Measurements from ENCODE around the gene TTC23L. TPM values are rescaled to one million over a fixed set of nuclear protein-coding genes. Genes with fewer than 3 reads are reported as not detected.

TTC23L gene, protein sequence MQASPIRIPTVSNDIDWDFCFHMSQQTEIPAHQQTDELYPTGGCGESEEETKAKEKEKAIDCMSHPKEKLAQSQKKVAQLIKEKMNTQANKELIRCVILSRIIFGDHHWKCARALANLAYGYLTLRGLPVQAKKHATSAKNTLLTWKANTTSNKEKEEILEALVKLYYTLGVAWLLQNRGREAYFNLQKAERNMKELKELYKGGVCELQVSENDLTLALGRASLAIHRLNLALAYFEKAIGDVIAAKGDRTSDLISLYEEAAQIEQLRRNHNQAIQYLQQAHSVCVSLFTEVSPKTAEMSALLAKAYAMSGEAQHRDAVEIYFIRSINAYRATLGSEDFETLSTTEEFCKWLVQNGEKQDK
- not detected for total RNA-seq

DNA sequence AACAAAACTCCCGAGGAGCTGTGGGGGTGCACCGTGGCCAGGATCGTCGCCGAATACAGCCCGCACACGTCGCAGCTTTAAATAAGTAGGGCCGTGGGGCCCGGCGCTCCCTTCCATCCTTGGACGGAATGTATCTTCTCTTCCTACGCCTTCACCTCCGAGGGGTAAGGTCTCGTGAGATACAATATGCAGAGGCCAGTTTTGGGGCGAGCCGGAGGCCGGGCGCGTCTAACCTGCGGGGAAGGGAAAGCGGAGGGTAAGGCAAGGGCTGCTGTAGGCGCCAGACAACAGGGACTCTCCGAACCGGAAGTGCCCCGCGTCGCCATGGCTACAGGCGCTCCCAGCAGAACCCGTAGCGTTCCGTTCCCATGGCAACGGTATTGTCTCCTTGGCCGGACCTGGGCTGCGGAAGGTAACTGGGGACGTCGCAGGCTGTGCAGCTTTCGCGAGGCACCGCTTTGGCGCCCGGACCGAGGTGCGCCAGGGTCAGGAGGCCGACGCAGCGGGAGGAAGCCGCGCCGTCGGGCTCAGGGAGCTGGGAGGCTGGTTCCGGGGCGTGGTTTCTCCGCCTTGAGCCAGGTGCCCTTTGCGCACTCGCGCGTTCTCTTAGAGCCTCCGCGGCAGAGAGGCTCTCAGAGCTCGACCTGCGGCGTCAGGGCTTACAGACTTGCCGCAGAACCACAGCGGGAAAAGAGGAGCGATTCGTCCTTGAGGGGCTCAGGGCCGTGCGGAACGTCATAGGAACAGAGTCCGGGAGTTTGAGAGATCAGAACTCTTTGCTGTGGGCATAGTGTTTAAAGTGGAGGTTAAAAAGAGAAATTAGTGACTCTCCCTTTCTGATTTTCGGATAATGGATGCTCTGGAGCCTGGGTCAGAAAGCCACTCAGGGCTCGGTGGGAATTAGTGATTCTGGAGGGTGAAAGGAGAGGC, at the start of gene TTC23L:
Gene TTC23L (plus strand): TSS at position 380 of the 930 bp plus-strand sequence. CDS start 1,508 bp downstream, outside the sequence.
- TF ChIP-seq POLR2A (IDR thresholded peaks at IDR 0.05), result no peak
- TF ChIP-seq, protein P1, sequence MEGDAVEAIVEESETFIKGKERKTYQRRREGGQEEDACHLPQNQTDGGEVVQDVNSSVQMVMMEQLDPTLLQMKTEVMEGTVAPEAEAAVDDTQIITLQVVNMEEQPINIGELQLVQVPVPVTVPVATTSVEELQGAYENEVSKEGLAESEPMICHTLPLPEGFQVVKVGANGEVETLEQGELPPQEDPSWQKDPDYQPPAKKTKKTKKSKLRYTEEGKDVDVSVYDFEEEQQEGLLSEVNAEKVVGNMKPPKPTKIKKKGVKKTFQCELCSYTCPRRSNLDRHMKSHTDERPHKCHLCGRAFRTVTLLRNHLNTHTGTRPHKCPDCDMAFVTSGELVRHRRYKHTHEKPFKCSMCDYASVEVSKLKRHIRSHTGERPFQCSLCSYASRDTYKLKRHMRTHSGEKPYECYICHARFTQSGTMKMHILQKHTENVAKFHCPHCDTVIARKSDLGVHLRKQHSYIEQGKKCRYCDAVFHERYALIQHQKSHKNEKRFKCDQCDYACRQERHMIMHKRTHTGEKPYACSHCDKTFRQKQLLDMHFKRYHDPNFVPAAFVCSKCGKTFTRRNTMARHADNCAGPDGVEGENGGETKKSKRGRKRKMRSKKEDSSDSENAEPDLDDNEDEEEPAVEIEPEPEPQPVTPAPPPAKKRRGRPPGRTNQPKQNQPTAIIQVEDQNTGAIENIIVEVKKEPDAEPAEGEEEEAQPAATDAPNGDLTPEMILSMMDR (IDR thresholded peaks at IDR 0.05 in 4 of 5, conservative IDR thresholded peaks at IDR 0.05 in 1 of 5), result no peak
- in situ Hi-C loops (cut with MboI; ENCODE audit: low sequenced_read_pairs in 4 of 4), result no loop called here
- ATAC-seq (peak; percentile 73 to 86), DNase-seq (peak; percentile 40 to 56)
- no peak within 1 kb of the TSS for H3K27ac ChIP-seq
- peak within 1 kb of the TSS; percentile 60 to 71 (median 71) for H3K4me3 ChIP-seq
- intact Hi-C loops (cut with DNase I; ENCODE audit: low total_unique reads), result loop anchor here (5.0 kb wide), 1 partner anchor 182 kb away; the partner anchor contains the start of gene RAI14
- no peaks in the 10 kb centered on the region for H3K36me3 ChIP-seq
- H3K4me1 ChIP-seq, result peaks cover 0 to 2% of the 10 kb centered on the region in 2 donors
- H3K9me3 ChIP-seq, result no peaks in the 10 kb centered on the region
- H3K27me3 ChIP-seq, result peaks cover 0 to 5% (median 0%) of the 10 kb centered on the region in 3 donors

DNA sequence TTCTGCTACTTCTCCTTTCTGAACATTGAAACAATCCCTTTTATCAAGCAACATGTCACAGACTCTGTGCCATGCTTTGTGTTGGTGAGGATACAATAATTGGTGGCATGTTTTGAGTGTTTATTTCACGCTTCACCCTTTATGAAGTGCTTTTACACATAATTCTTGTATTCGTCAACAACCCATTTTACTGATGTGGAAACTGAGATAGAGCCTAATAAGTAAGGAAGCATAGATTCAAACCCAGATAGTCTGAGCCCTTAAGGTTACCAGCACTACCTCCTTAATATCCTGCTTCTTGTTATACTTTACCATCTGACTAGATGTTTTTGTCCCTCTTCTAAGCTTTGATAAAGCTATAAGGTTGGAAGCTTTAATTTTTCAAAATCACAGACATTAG, 49.3 kb upstream of the TTC23L start:
- Histone ChIP-seq H3K4me3 (no peak overlapping the region), H3K27ac (no peak overlapping the region), H3K36me3 (no peaks in the 10 kb centered on the region), H3K4me1 (no peaks in the 10 kb centered on the region), H3K9me3 (no peaks in the 10 kb centered on the region), H3K27me3 (no peaks in the 10 kb centered on the region)
- DNase-seq (no peak), ATAC-seq (no peak)
- TF ChIP-seq POLR2A (IDR thresholded peaks at IDR 0.05), result no peak
- TF ChIP-seq, protein P1 (IDR thresholded peaks at IDR 0.05 in 4 of 5, conservative IDR thresholded peaks at IDR 0.05 in 1 of 5), result no peak
- in situ Hi-C loops (cut with MboI; ENCODE audit: low sequenced_read_pairs in 4 of 4) (no loop called here), intact Hi-C loops (cut with DNase I; ENCODE audit: low total_unique reads) (no loop called here)

DNA sequence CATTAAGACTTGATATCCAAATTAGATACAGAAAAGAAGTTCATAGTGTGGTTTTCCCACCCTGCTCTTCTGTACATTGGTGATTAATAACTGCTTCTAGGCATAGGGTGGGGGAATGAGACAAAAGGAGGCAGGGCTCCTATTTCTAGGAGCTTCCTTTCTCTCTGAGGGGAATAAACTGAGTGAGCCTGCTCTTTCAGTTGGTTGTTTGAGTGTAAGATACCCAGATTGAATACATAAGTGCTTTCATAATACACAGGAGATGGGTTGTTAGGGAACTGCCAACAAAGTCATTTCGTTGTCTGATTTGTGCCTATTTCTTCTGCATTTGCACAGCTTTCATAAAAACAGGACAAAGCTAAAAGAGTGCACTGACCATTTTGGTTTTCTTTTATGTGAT, 48.9 kb upstream of the TTC23L start:
- in situ Hi-C loops (cut with MboI; ENCODE audit: low sequenced_read_pairs in 4 of 4), result no loop called here
- no peak for DNase-seq
- H3K9me3 ChIP-seq, result no peaks in the 10 kb centered on the region
- H3K36me3 ChIP-seq, result no peaks in the 10 kb centered on the region
- TF ChIP-seq, protein P1 (IDR thresholded peaks at IDR 0.05 in 4 of 5, conservative IDR thresholded peaks at IDR 0.05 in 1 of 5), result no peak
- no peak for TF ChIP-seq POLR2A (IDR thresholded peaks at IDR 0.05)
- intact Hi-C loops (cut with DNase I; ENCODE audit: low total_unique reads), result no loop called here
- no peak for ATAC-seq
- no peak overlapping the region for H3K4me3 ChIP-seq
- no peaks in the 10 kb centered on the region for H3K4me1 ChIP-seq
- no peak overlapping the region for H3K27ac ChIP-seq
- no peaks in the 10 kb centered on the region for H3K27me3 ChIP-seq

DNA sequence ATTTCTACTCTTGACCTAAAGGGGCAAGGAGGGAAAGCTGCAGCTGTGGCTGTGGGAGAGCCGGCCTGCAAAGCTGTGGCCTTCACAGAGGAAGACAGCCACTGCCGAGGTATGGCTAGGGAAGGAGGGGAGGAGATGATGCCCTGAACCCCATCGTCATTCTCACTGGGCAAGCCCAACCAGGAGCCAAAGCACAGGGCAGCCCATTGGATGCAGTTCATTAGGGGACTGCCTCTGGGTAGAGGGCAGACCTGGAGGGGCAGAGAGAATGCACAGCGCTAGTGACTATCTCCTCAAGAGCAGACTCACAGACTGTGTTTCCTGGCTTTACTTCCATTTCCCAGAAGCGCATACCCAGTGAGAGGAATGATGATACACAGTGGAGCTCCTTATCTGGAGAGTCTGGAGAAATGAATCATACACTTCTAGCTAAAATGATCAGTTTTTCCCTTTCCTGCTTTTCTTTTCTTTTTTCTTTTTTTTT, 47.2 kb upstream of the TTC23L start:
- in situ Hi-C loops (cut with MboI; ENCODE audit: low sequenced_read_pairs in 4 of 4), result no loop called here

More for the DNA sequence above, 47.2 kb upstream of the TTC23L start:
- Histone ChIP-seq H3K36me3 (no peaks in the 10 kb centered on the region), H3K27me3 (no peaks in the 10 kb centered on the region), H3K9me3 (no peaks in the 10 kb centered on the region), H3K4me3 (no peak overlapping the region), H3K27ac (no peak overlapping the region), H3K4me1 (no peaks in the 10 kb centered on the region)
- no peak for ATAC-seq
- DNase-seq, result no peak
- intact Hi-C loops (cut with DNase I; ENCODE audit: low total_unique reads), result no loop called here
- TF ChIP-seq, protein P1 (IDR thresholded peaks at IDR 0.05 in 4 of 5, conservative IDR thresholded peaks at IDR 0.05 in 1 of 5), result no peak
- no peak for TF ChIP-seq POLR2A (IDR thresholded peaks at IDR 0.05)

Data from gastrocnemius medialis (tissue), 4 donors.